DND-41 (cell line): Measurements from ENCODE around the gene MRM1.

ENCODE experiments used
- ATAC-seq: fragments of 200-7000 bp; cut with Tn5 transposase; 3 replicates; pipeline ENCODE4 v1.9.1; 2021; ENCODE audit warnings: low read depth; ENCODE audit not compliant: insufficient read depth
- DNase-seq: peaks from one replicate; pipeline ENCODE4 v3.0.0-alpha.2; 2020
- H2AFZ ChIP-seq: 2 replicates; pipeline ENCODE4 v1.6.0; 2012; ENCODE audit warnings: low read depth, low read length
- H3K27ac ChIP-seq: 2 replicates; pipeline ENCODE4 v1.5.1; 2012; ENCODE audit warnings: low read length, inconsistent platforms
- H3K27me3 ChIP-seq: fragments of 200-600 bp; sonication (generic); 2 replicates; pipeline ENCODE4 v1.6.0; 2012; ENCODE audit warnings: low read length, mild to moderate bottlenecking, inconsistent platforms; ENCODE audit not compliant: insufficient read depth, poor library complexity
- H3K36me3 ChIP-seq: 2 replicates; pipeline ENCODE4 v1.5.1; 2012; ENCODE audit warnings: low read length, inconsistent platforms; ENCODE audit not compliant: insufficient read depth
- H3K4me1 ChIP-seq: 2 replicates; pipeline ENCODE4 v1.5.1; 2012; ENCODE audit warnings: mild to moderate bottlenecking, low read length; ENCODE audit not compliant: insufficient read depth
- H3K4me2 ChIP-seq: 2 replicates; pipeline ENCODE4 v1.6.0; 2012; ENCODE audit warnings: mild to moderate bottlenecking, moderate library complexity, low read length, inconsistent platforms; ENCODE audit not compliant: insufficient read depth
- H3K4me3 ChIP-seq, 2 experiments: fragments of 200-600 bp in 1 of 2; shearing (Covaris generic) in 1 of 2; 2 replicates each; pipeline ENCODE4 v1.5.1; 2012 to 2016; ENCODE audit warnings: inconsistent platforms in 2 of 2, low read length in 2 of 2, mild to moderate bottlenecking in 2 of 2, low read depth in 1 of 2, moderate library complexity in 1 of 2
- H3K79me2 ChIP-seq: 2 replicates; pipeline ENCODE4 v1.6.0; 2012; ENCODE audit warnings: low read length, inconsistent platforms; ENCODE audit not compliant: insufficient read depth
- H3K9ac ChIP-seq: 2 replicates; pipeline ENCODE4 v1.6.0; 2012; ENCODE audit warnings: low read depth, mild to moderate bottlenecking, inconsistent platforms, low read length, moderate library complexity
- H3K9me3 ChIP-seq: 2 replicates; pipeline ENCODE4 v1.5.1; 2012; ENCODE audit warnings: low read length, moderate library complexity, mild to moderate bottlenecking, inconsistent platforms; ENCODE audit not compliant: insufficient read depth, severe bottlenecking
- H4K20me1 ChIP-seq: 2 replicates; pipeline ENCODE4 v1.6.0; 2012; ENCODE audit warnings: low read length; ENCODE audit not compliant: insufficient read depth
- CTCF ChIP-seq: IDR thresholded peaks from 2 replicates; pipeline ENCODE4 v1.5.1; 2012; ENCODE audit warnings: borderline replicate concordance, low read length, moderate library complexity, mild to moderate bottlenecking; ENCODE audit not compliant: poor library complexity, severe bottlenecking; ENCODE audit errors: extremely low read depth
- EZH2 ChIP-seq: IDR thresholded peaks from 3 replicates; pipeline ENCODE4 v1.6.1; 2012; ENCODE audit warnings: borderline replicate concordance, low read depth, mild to moderate bottlenecking, moderate library complexity, low read length, inconsistent platforms; ENCODE audit not compliant: severe bottlenecking

MRM1 gene

GRCh38 chr17:36628576-36628975 is 27.2 kb downstream of the MRM1 start:
- Histone ChIP-seq H3K9ac (no peak overlapping the region), H3K4me2 (no peak overlapping the region), H3K27ac (no peak overlapping the region), H4K20me1 (peaks cover 7% of the 10 kb centered on the region; the same call in 1 of the 2 replicates), H3K79me2 (no peaks in the 10 kb centered on the region), H3K4me1 (no peaks in the 10 kb centered on the region), H3K9me3 (no peaks in the 10 kb centered on the region), H3K27me3 (no peaks in the 10 kb centered on the region), H3K36me3 (no peaks in the 10 kb centered on the region), H2AFZ (no peak overlapping the region), H3K4me3 (no peak overlapping the region)
- DNase-seq (no peak), ATAC-seq (no peak)
- TF ChIP-seq EZH2 = no peak
- TF ChIP-seq CTCF = no peak

- ATAC-seq = peak; percentile 90
- Histone ChIP-seq H3K4me1 (no peaks in the 10 kb centered on the region), H3K27ac (no peak overlapping the region), H3K36me3 (no peaks in the 10 kb centered on the region), H4K20me1 (peaks cover 7% of the 10 kb centered on the region; the same call in 1 of the 2 replicates), H3K9ac (no peak overlapping the region), H3K4me3 (no peak overlapping the region), H3K79me2 (no peaks in the 10 kb centered on the region), H3K4me2 (no peak overlapping the region), H2AFZ (no peak overlapping the region), H3K9me3 (no peaks in the 10 kb centered on the region), H3K27me3 (no peaks in the 10 kb centered on the region)
- peak; percentile 77 for DNase-seq
- TF ChIP-seq CTCF (peak; percentile 100), EZH2 (no peak)
Measured at GRCh38 chr17:36629252-36629847, 28.0 kb downstream of the MRM1 start.

- H3K9me3 ChIP-seq = no peaks in the 10 kb centered on the region
- peaks cover 7% of the 10 kb centered on the region; the same call in 1 of the 2 replicates for H4K20me1 ChIP-seq
- ATAC-seq (no peak), DNase-seq (no peak)
- H3K36me3 ChIP-seq = no peaks in the 10 kb centered on the region
- peaks cover under 1% of the 10 kb centered on the region for H3K27me3 ChIP-seq
- H3K4me3 ChIP-seq = no peak overlapping the region
- no peak overlapping the region for H2AFZ ChIP-seq
- H3K79me2 ChIP-seq = no peaks in the 10 kb centered on the region
- H3K9ac ChIP-seq = no peak overlapping the region
- no peak overlapping the region for H3K4me2 ChIP-seq
- no peaks in the 10 kb centered on the region for H3K4me1 ChIP-seq
- TF ChIP-seq CTCF (no peak), EZH2 (no peak)
- no peak overlapping the region for H3K27ac ChIP-seq
Measured at GRCh38 chr17:36629970-36630502, 28.7 kb downstream of the MRM1 start.
